ENCODE data around the gene ACADS. TPM values are rescaled to one million over a fixed set of nuclear protein-coding genes. Genes with fewer than 3 reads are reported as not detected.

Gene ACADS
- total RNA-seq, 1 experiment from 2014 or later = 3.4 TPM

DNA sequence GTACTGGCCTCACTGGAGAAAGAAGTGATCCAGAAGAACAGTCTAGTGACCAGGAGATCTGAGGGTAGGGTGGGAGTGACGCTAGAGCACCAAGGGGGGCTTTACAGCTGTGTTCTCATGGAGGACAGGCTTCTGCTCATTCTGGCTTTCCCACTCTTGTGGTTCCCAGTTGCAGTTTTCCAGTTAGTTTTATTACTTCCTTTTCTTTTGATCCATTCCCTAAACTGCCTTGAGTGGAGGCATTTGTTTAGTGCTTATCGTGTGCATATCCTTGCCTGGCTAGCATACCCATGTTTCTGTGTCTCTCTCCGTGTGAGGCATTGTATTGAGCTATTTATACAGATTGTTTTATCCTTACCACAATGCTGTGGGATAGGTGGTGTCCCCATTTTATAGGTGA lies 34.6 kb upstream of the ACADS start:
- peaks cover 24% of the 10 kb centered on the region for H3K4me1 ChIP-seq (ENCODE audit: insufficient read depth, low read length, poor library complexity, severe bottlenecking)
- ChIA-PET POLR2A (ENCODE audit: low non-redundant PET) (no interaction called here), CTCF (no interaction called here)
- H3K27me3 ChIP-seq (replicated peaks; ENCODE audit: insufficient read depth, low read depth, low read length, poor library complexity) = no peaks in the 10 kb centered on the region
- no peaks in the 10 kb centered on the region for H3K9me3 ChIP-seq (ENCODE audit: low read depth, low read length, poor library complexity, severe bottlenecking)
- H3K36me3 ChIP-seq (ENCODE audit: insufficient read depth, low read length, poor library complexity, severe bottlenecking) = peaks cover 25% of the 10 kb centered on the region
- TF ChIP-seq, protein P1, sequence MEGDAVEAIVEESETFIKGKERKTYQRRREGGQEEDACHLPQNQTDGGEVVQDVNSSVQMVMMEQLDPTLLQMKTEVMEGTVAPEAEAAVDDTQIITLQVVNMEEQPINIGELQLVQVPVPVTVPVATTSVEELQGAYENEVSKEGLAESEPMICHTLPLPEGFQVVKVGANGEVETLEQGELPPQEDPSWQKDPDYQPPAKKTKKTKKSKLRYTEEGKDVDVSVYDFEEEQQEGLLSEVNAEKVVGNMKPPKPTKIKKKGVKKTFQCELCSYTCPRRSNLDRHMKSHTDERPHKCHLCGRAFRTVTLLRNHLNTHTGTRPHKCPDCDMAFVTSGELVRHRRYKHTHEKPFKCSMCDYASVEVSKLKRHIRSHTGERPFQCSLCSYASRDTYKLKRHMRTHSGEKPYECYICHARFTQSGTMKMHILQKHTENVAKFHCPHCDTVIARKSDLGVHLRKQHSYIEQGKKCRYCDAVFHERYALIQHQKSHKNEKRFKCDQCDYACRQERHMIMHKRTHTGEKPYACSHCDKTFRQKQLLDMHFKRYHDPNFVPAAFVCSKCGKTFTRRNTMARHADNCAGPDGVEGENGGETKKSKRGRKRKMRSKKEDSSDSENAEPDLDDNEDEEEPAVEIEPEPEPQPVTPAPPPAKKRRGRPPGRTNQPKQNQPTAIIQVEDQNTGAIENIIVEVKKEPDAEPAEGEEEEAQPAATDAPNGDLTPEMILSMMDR (conservative IDR thresholded peaks at IDR 0.05; ENCODE audit: low read depth, low read length) = no peak
- TF ChIP-seq EZH2 (IDR thresholded peaks at IDR 0.05; ENCODE audit: borderline replicate concordance, low read depth, low read length, poor library complexity, severe bottlenecking) = no peak
- DNase-seq (ENCODE audit: low spot score) = no peak
- no peak overlapping the region for H3K4me3 ChIP-seq (ENCODE audit: low read depth, low read length, poor library complexity, severe bottlenecking)
- intact Hi-C loops (cut with micrococcal nuclease; ENCODE audit: unreplicated experiment) = no loop called here
- H3K27ac ChIP-seq (ENCODE audit: low read depth, low read length, poor library complexity, severe bottlenecking) = no peak overlapping the region
- no TSS peak for BruUV-seq (replicated peaks)

DNA sequence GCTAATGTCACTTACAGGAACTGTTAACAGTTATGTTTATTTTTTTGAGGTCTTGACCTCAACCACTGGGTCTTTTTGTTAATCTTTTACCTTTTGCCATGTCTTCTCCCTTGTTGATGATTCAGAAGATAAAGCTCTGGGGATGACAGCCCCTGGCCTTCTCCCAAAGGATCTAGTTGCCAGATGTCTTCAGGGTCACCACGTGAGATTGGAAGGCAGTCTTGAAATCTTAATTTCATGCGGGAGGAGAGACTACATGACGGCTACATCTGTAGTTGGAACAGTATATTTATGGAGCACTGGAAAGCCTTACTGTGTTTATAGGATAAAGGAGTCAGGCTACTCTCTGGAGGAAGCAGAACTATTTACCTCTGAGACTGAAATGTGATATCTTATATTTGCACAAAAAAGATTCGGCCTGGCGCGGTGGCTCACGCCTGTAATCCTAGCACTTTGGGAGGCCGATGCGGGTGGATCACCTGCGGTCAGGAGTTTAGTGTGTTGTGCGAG lies 33.0 kb upstream of the ACADS start:
- no peak for DNase-seq (ENCODE audit: low spot score)
- peaks cover 41% of the 10 kb centered on the region for H3K36me3 ChIP-seq (ENCODE audit: insufficient read depth, low read length, poor library complexity, severe bottlenecking)
- H3K27me3 ChIP-seq (replicated peaks; ENCODE audit: insufficient read depth, low read depth, low read length, poor library complexity) = no peaks in the 10 kb centered on the region
- H3K27ac ChIP-seq (ENCODE audit: low read depth, low read length, poor library complexity, severe bottlenecking) = no peak overlapping the region
- no TSS peak for BruUV-seq (replicated peaks)
- ChIA-PET CTCF (no interaction called here), POLR2A (ENCODE audit: low non-redundant PET) (interaction anchor here (0.6 kb wide), 1 partner anchor 10 kb away, joined by 13 read pairs; no protein-coding TSS in a partner anchor)
- no peak overlapping the region for H3K4me3 ChIP-seq (ENCODE audit: low read depth, low read length, poor library complexity, severe bottlenecking)
- H3K9me3 ChIP-seq (ENCODE audit: low read depth, low read length, poor library complexity, severe bottlenecking) = no peaks in the 10 kb centered on the region
- peaks cover 24% of the 10 kb centered on the region for H3K4me1 ChIP-seq (ENCODE audit: insufficient read depth, low read length, poor library complexity, severe bottlenecking)
- intact Hi-C loops (cut with micrococcal nuclease; ENCODE audit: unreplicated experiment) = no loop called here
- TF ChIP-seq, protein P1 (conservative IDR thresholded peaks at IDR 0.05; ENCODE audit: low read depth, low read length) = no peak
- TF ChIP-seq EZH2 (IDR thresholded peaks at IDR 0.05; ENCODE audit: borderline replicate concordance, low read depth, low read length, poor library complexity, severe bottlenecking) = no peak

- BruUV-seq (replicated peaks) = no TSS peak
- no peak for TF ChIP-seq EZH2 (IDR thresholded peaks at IDR 0.05; ENCODE audit: borderline replicate concordance, low read depth, low read length, poor library complexity, severe bottlenecking)
- TF ChIP-seq, protein P1 (conservative IDR thresholded peaks at IDR 0.05; ENCODE audit: low read depth, low read length) = no peak
- intact Hi-C loops (cut with micrococcal nuclease; ENCODE audit: unreplicated experiment) = no loop called here
- Histone ChIP-seq H3K9me3 (ENCODE audit: low read depth, low read length, poor library complexity, severe bottlenecking) (no peaks in the 10 kb centered on the region), H3K4me3 (ENCODE audit: low read depth, low read length, poor library complexity, severe bottlenecking) (no peak overlapping the region), H3K27ac (ENCODE audit: low read depth, low read length, poor library complexity, severe bottlenecking) (no peak overlapping the region), H3K36me3 (ENCODE audit: insufficient read depth, low read length, poor library complexity, severe bottlenecking) (peaks cover 53% of the 10 kb centered on the region), H3K4me1 (ENCODE audit: insufficient read depth, low read length, poor library complexity, severe bottlenecking) (peaks cover 18% of the 10 kb centered on the region), H3K27me3 (replicated peaks; ENCODE audit: insufficient read depth, low read depth, low read length, poor library complexity) (no peaks in the 10 kb centered on the region)
- ChIA-PET CTCF (no interaction called here), POLR2A (ENCODE audit: low non-redundant PET) (no interaction called here)
- DNase-seq (ENCODE audit: low spot score) = no peak
Observed at GRCh38 chr12:120693848-120694247, 31.8 kb upstream of the ACADS start.
